Heart left ventricle (tissue), 16 donors: ENCODE results near the gene PEPD. TPM values are rescaled to one million over a fixed set of nuclear protein-coding genes. Genes with fewer than 3 reads are reported as not detected.

ENCODE experiments used
- ATAC-seq, 4 donors: fragments of 200-7000 bp; cut with Tn5 transposase; one replicate each; pipeline ENCODE4 v1.9.1; 2020 to 2022; ENCODE audit warnings: moderate library complexity in 4 of 4, mild to moderate bottlenecking in 3 of 4, moderate number of reproducible peaks in 1 of 4
- DNase-seq, 5 donors: peaks; one replicate each; pipeline ENCODE4 v3.0.0-alpha.2; 2020
- H3K27ac ChIP-seq, 12 donors: fragments of 200-600 bp; sonication (generic) in 4 of 12; one replicate each; pipeline versions ENCODE4 v1.5.0 to v1.8.0; 2016 to 2022; ENCODE audit warnings: mild to moderate bottlenecking in 2 of 12
- H3K27me3 ChIP-seq, 9 donors: fragments of 200-600 bp; sonication (generic) in 2 of 9; one replicate each; pipeline versions ENCODE4 v1.5.1 to v1.8.0; 2016 to 2022; ENCODE audit warnings: mild to moderate bottlenecking in 3 of 9
- H3K36me3 ChIP-seq, 9 donors: fragments of 200-600 bp; sonication (generic) in 2 of 9; one replicate each; pipeline versions ENCODE4 v1.5.0 to v1.8.0; 2018 to 2022; ENCODE audit warnings: mild to moderate bottlenecking in 2 of 9
- H3K4me1 ChIP-seq, 12 donors: fragments of 200-600 bp; sonication (generic) in 4 of 12; one replicate each; pipeline versions ENCODE4 v1.5.0 to v1.8.0; 2016 to 2022; ENCODE audit warnings: mild to moderate bottlenecking in 3 of 12
- H3K4me3 ChIP-seq, 12 donors: fragments of 200-600 bp; sonication (generic) in 4 of 12; one replicate each; pipeline versions ENCODE4 v1.5.0 to v1.8.0; 2017 to 2022; ENCODE audit warnings: mild to moderate bottlenecking in 9 of 12, moderate library complexity in 4 of 12
- H3K9me3 ChIP-seq, 12 donors: fragments of 200-600 bp; sonication (generic) in 4 of 12; one replicate each; pipeline versions ENCODE4 v1.5.0 to v1.8.0; 2016 to 2022; ENCODE audit warnings: mild to moderate bottlenecking in 1 of 12
- CTCF ChIP-seq, 12 donors: fragments of 200-600 bp; sonication (generic) in 4 of 12; IDR thresholded peaks; one replicate each; pipeline versions ENCODE4 v1.5.0 to v1.8.0; 2018 to 2022; ENCODE audit warnings: antibody characterized with exemption in 12 of 12, mild to moderate bottlenecking in 5 of 12
- POLR2A ChIP-seq, 2 donors: fragments of 450-650 bp; IDR thresholded peaks; one replicate each; pipeline ENCODE4 v1.6.1; 2017; ENCODE audit warnings: antibody characterized with exemption in 2 of 2, mild to moderate bottlenecking in 2 of 2, moderate library complexity in 2 of 2
- WGBS, 4 donors: extraction: QIAGEN DNeasy Blood & Tissue Kit in 2 of 4; methylation state at CpG; one replicate each; pipeline versions ENCODE4 v1.1.5 to v1.1.7; 2013 to 2018; 5-methylcytosine and 5-hydroxymethylcytosine counted together
- intact Hi-C, 10 donors: fragments of 100-400 bp; cut with DNase I; formaldehyde crosslinking; loops; one replicate each; pipeline versions ENCODE4 v1.11.1 to v1.14.2; 2022
- polyA plus RNA-seq, 2 donors: library from polyadenylated mRNA; stranded (reverse); fragments of 200-250 nt; gene quantifications; one replicate each; pipeline ENCODE4 v1.2.3, GENCODE V29; 2013
- total RNA-seq, 9 donors: library from RNA; depleted of rRNA in 2 of 9; stranded (reverse); fragments of >200 nt in 2 of 9; fragmentation: NEBNext Ultra II Directional in 3 of 9; extraction: Animal tissue kit (Norgen Biotek cat#: 25700) in 3 of 9; gene quantifications; one replicate each; pipeline versions ENCODE4 v1.1.0 to v1.2.4, GENCODE V29; 2016 to 2023
- donor health status: ischemic (EF 13 %, LVEDD 7.1; RV severe dilation, severe dysfunction).
- donor health status: healthy with polysubstance abuse.
- donor health status: DM: no; HTN: yes; CAD: no.
- donor health status: DM: no; HTN: no; CAD: no.
- donor health status: ischemic (EF 25% LVEDD 6.9; RV normal size, moderate dysfunction).
- donor health status: ischemic (EF 25% LVEDD 5.7; RV mildly dilated, moderate dysfunction).
- donor health status: healthy.
- donor health status: DM: yes; HTN: yes; CAD: no.
- donor health status: ischemic (EF 35%, LVEDD 5.7; RV mildly dilated, moderate dysfunction).
- donor health status: nonischemic (EF 11% LVEDD 7.7; RV severe dilation, severe dysfunction).
- donor health status: DM: yes; HTN: yes; CAD: no.
- donor health status: PGD.
- donor health status: ischemic (EF 29% LVEDD 5.4; RV normal size, mild dysfunction).
- donor health status: nonischemic (EF 23%, LVEDD 6.1; RV moderate dilation, normal function).

The PEPD gene
- total and polyA plus RNA-seq, 11 donors = 19.4 to 45.7 (median 29.9) TPM

GRCh38 chr19:33473653-33474305 is 47.8 kb downstream of the PEPD start:
- H3K27me3 ChIP-seq = no peaks in the 10 kb centered on the region
- intact Hi-C loops = no loop called here
- WGBS, 4 donors = 63 to 73% (median 67%) methylated on average over 3 to 6 of the region's 6 CpGs

GRCh38 chr19:33472691-33473652 is 48.6 kb downstream of the PEPD start:
- no peak overlapping the region for H3K27ac ChIP-seq

More at GRCh38 chr19:33473653-33474305, 47.8 kb downstream of the PEPD start:
- no peaks in the 10 kb centered on the region for H3K4me1 ChIP-seq
- no peak for TF ChIP-seq CTCF (IDR thresholded peaks at IDR 0.05)
- no peak for TF ChIP-seq POLR2A (IDR thresholded peaks at IDR 0.05)
- peaks cover 0 to 4% (median 0%) of the 10 kb centered on the region in 12 donors for H3K9me3 ChIP-seq
- H3K27ac ChIP-seq = no peak overlapping the region
- peak in 1 of 5 donors; percentile 6 for DNase-seq
- no peak overlapping the region for H3K4me3 ChIP-seq
- peaks cover 0 to 25% (median 17%) of the 10 kb centered on the region in 9 donors for H3K36me3 ChIP-seq
- ATAC-seq = no peak

GRCh38 chr19:33472226-33472625 is 49.4 kb downstream of the PEPD start:
- ATAC-seq = no peak
- DNase-seq = peak in 1 of 5 donors; percentile 0
- whole genome bisulfite sequencing, 4 donors = 84 to 94% (median 92%) methylated on average over 4 of the region's 4 CpGs
- H3K27ac ChIP-seq = no peak overlapping the region
- no peaks in the 10 kb centered on the region for H3K27me3 ChIP-seq
- no peak for TF ChIP-seq POLR2A (IDR thresholded peaks at IDR 0.05)
- TF ChIP-seq CTCF (IDR thresholded peaks at IDR 0.05) = no peak
- H3K9me3 ChIP-seq = no peaks in the 10 kb centered on the region
- peaks cover 0 to 12% (median 8%) of the 10 kb centered on the region in 9 donors for H3K36me3 ChIP-seq
- no peaks in the 10 kb centered on the region for H3K4me1 ChIP-seq
- intact Hi-C loops = no loop called here
- H3K4me3 ChIP-seq = no peak overlapping the region

More at GRCh38 chr19:33472691-33473652, 48.6 kb downstream of the PEPD start:
- H3K9me3 ChIP-seq = no peaks in the 10 kb centered on the region
- 75 to 83% (median 79%) methylated on average over 23 of the region's 23 CpGs for WGBS, 4 donors
- TF ChIP-seq POLR2A (IDR thresholded peaks at IDR 0.05) (no peak), CTCF (IDR thresholded peaks at IDR 0.05) (no peak)
- no peaks in the 10 kb centered on the region for H3K27me3 ChIP-seq
- ATAC-seq (no peak), DNase-seq (peak in 1 of 5 donors; percentile 10)
- intact Hi-C loops = no loop called here
- H3K4me1 ChIP-seq = no peaks in the 10 kb centered on the region
- H3K4me3 ChIP-seq = no peak overlapping the region
- peaks cover 0 to 20% (median 14%) of the 10 kb centered on the region in 9 donors for H3K36me3 ChIP-seq
